Lung (tissue), 16 donors: ENCODE measurements around the gene OR6C75. TPM values are rescaled to one million over a fixed set of nuclear protein-coding genes. Genes with fewer than 3 reads are reported as not detected.
A peak's percentile ranks its signal among the peaks of the same experiment; 100 is the strongest.
"Not testable (repeated sequence)": the region's sequence is repeated elsewhere in the genome, so short reads cannot be mapped to it uniquely, and the experiment has no call there.

Experiments used
- ATAC-seq: fragments of 200-7000 bp; cut with Tn5 transposase; one replicate; pipeline ENCODE4 v1.9.1; 2020; ENCODE audit warnings: moderate number of reproducible peaks; ENCODE audit not compliant: insufficient read depth, low FRiP score
- DNase-seq, 3 donors: peaks; one replicate each; pipeline ENCODE4 v3.0.0-alpha.2; 2013 to 2017
- H3K27ac ChIP-seq, 2 donors: one replicate each; pipeline ENCODE4 v1.5.1; 2013; ENCODE audit warnings: mild to moderate bottlenecking in 2 of 2, moderate library complexity in 2 of 2, control low read depth in 1 of 2, inconsistent platforms in 1 of 2, low read depth in 1 of 2, low read length in 1 of 2
- H3K27me3 ChIP-seq, 3 donors: one replicate each; pipeline ENCODE4 v1.5.1; 2013; ENCODE audit warnings: low read length in 2 of 3; ENCODE audit not compliant: control insufficient read depth in 3 of 3, insufficient read depth in 3 of 3
- H3K36me3 ChIP-seq, 4 donors: one replicate each; pipeline ENCODE4 v1.5.1; 2013; ENCODE audit warnings: low read length in 4 of 4, mild to moderate bottlenecking in 1 of 4, moderate library complexity in 1 of 4; ENCODE audit not compliant: control insufficient read depth in 4 of 4, insufficient read depth in 4 of 4
- H3K4me1 ChIP-seq, 5 donors: one replicate each; pipeline ENCODE4 v1.5.1; 2013; ENCODE audit warnings: low read length in 5 of 5, mild to moderate bottlenecking in 2 of 5, moderate library complexity in 1 of 5; ENCODE audit not compliant: control insufficient read depth in 5 of 5, insufficient read depth in 5 of 5
- H3K4me3 ChIP-seq: one replicate; pipeline ENCODE4 v1.5.1; 2013; ENCODE audit warnings: mild to moderate bottlenecking, control low read depth, moderate library complexity
- H3K9ac ChIP-seq, 2 donors: one replicate each; pipeline ENCODE4 v1.5.1; 2013; ENCODE audit warnings: low read length in 2 of 2, control low read depth in 1 of 2; ENCODE audit not compliant: insufficient read depth in 1 of 2
- H3K9me3 ChIP-seq, 4 donors: one replicate each; pipeline ENCODE4 v1.5.1; 2013; ENCODE audit warnings: low read length in 3 of 4, mild to moderate bottlenecking in 1 of 4, moderate library complexity in 1 of 4; ENCODE audit not compliant: control insufficient read depth in 4 of 4, insufficient read depth in 3 of 4
- WGBS, 2 donors: extraction: QIAGEN DNeasy Blood & Tissue Kit; methylation state at CpG; one replicate each; pipeline ENCODE4 v1.1.7; 2013; 5-methylcytosine and 5-hydroxymethylcytosine counted together
- long read RNA-seq, 5 donors: transcript quantifications; one replicate each; lab custom pipeline, GENCODE V29; 2026
- polyA plus RNA-seq, 2 donors: library from polyadenylated mRNA; stranded (reverse); fragments of 200-250 nt; gene quantifications; one replicate each; pipeline ENCODE4 v1.2.1, GENCODE V29; 2013
- total RNA-seq, 2 donors: library from RNA; depleted of rRNA in 1 of 2; stranded (reverse); fragments of >200 nt in 1 of 2; gene quantifications; one replicate each; pipeline ENCODE4 v1.2.1, GENCODE V29; 2014 to 2021
- TF ChIP-seq, protein P1 (sequence below): IDR thresholded peaks from 2 replicates; pipeline ENCODE4 v1.5.1; 2012; ENCODE audit warnings: mild to moderate bottlenecking; ENCODE audit errors: control extremely low read depth, extremely low read depth
- donor health status: control.
- donor health status: control.
- donor health status: Bipolar disorder and iron deficiency.
- donor health status: healthy.
- donor health status: DM: yes; HTN: yes; CAD: no.

Gene OR6C75
- total RNA-seq (not detected), polyA plus RNA-seq (not detected)
- long read RNA-seq, donor 1, result 0 reads
- long read RNA-seq, donor 2, result 0 reads
- long read RNA-seq, donor 3, result 0 reads
- long read RNA-seq, donor 4, result 0 reads
- long read RNA-seq, donor 5, result 0 reads

DNA sequence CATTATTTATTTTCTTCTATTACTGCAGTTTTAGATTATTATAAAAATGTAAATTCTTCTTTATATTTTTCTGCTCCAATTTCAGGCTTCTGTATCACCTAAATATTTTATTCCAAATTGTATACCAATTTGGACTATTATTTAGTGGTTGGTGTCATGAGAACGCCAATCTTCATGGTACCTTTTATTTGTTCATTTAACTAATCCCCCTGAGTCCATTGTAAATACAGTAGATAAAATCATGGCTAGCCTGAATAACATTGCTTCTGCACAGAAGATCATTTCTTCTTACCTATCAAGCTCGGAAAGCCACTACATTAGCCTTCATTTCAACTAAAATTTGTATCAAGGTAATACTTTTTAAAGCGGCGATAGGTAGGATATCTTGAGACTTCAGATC, at the start of gene OR6C75:
TSS of gene OR6C75 (plus strand) at position 301 of the 400 bp plus-strand sequence. CDS start 2,136 bp downstream, outside the sequence.
- WGBS, 2 donors, result 92 to 93% methylated on average over 4 of the region's 4 CpGs
- Histone ChIP-seq H3K36me3 (no peaks in the 10 kb centered on the region), H3K4me3 (no peak within 1 kb of the TSS), H3K9me3 (no peaks in the 10 kb centered on the region), H3K27me3 (no peaks in the 10 kb centered on the region), H3K9ac (no peak within 1 kb of the TSS), H3K4me1 (no peaks in the 10 kb centered on the region), H3K27ac (no peak within 1 kb of the TSS)
- no peak for DNase-seq
- ATAC-seq, result no peak
- TF ChIP-seq, protein P1, sequence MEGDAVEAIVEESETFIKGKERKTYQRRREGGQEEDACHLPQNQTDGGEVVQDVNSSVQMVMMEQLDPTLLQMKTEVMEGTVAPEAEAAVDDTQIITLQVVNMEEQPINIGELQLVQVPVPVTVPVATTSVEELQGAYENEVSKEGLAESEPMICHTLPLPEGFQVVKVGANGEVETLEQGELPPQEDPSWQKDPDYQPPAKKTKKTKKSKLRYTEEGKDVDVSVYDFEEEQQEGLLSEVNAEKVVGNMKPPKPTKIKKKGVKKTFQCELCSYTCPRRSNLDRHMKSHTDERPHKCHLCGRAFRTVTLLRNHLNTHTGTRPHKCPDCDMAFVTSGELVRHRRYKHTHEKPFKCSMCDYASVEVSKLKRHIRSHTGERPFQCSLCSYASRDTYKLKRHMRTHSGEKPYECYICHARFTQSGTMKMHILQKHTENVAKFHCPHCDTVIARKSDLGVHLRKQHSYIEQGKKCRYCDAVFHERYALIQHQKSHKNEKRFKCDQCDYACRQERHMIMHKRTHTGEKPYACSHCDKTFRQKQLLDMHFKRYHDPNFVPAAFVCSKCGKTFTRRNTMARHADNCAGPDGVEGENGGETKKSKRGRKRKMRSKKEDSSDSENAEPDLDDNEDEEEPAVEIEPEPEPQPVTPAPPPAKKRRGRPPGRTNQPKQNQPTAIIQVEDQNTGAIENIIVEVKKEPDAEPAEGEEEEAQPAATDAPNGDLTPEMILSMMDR, result no peak

DNA sequence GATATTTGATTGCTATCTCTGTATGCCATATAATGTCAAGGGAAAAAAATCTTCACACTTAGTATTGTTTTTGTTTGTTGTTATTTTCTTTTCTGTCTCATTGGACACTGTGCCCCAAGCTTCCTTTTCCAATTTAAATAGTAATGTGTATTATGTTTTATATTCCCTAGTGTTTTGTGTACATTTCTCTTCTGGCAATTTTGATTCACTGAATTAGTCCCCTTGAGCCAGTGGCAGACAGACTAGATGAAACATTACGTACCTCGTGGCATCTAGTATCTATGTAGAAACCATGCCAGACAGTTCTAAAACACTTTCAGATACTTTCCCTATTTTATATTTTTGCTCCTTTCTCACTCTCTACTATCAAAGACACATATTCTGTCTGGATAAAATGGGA, 48.7 kb upstream of the OR6C75 start, which contains the start of gene OR6C1:
TSS of gene OR6C1 (plus strand) at position 301 of the 400 bp plus-strand sequence. CDS start 6,257 bp downstream, outside the sequence.
- H3K27ac ChIP-seq, result no peak within 1 kb of the TSS
- no peak within 1 kb of the TSS for H3K4me3 ChIP-seq
- TF ChIP-seq, protein P1, result no peak
- H3K4me1 ChIP-seq, result no peaks in the 10 kb centered on the region
- no peaks in the 10 kb centered on the region for H3K27me3 ChIP-seq
- no peak within 1 kb of the TSS for H3K9ac ChIP-seq
- WGBS, 2 donors, result 86 to 89% methylated on average over 2 of the region's 2 CpGs
- no peaks in the 10 kb centered on the region for H3K9me3 ChIP-seq
- ATAC-seq (no peak), DNase-seq (no peak)
- H3K36me3 ChIP-seq, result no peaks in the 10 kb centered on the region

DNA sequence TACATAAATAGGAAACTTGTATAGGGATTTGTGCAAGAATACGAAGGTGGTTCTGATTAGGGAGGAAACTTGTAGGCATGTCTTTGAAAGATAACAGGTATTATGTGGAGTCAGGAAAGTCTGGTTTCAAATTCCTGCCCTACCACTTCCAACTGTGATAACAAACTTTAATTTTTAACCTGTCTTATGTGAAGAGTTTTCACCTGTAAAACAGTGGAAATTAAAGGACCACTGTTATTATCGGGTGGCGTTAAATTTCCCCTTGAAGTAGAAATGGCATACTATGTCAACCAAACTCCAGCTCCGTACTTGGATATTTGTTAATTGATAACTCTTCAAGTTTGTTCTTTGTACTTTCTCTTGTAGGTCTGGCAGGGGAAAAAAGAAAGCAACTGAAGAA, 42.6 kb upstream of the OR6C75 start:
- TF ChIP-seq, protein P1, result no peak
- ATAC-seq (no peak), DNase-seq (peak in 2 of 3 donors; percentile 23 to 52)
- no peaks in the 10 kb centered on the region for H3K36me3 ChIP-seq
- H3K9me3 ChIP-seq, result no peaks in the 10 kb centered on the region
- no peak overlapping the region for H3K9ac ChIP-seq
- 72 to 75% methylated on average over 4 of the region's 4 CpGs for WGBS, 2 donors
- H3K4me3 ChIP-seq, result no peak overlapping the region
- H3K27me3 ChIP-seq, result no peaks in the 10 kb centered on the region
- H3K27ac ChIP-seq, result no peak overlapping the region
- H3K4me1 ChIP-seq, result no peaks in the 10 kb centered on the region

DNA sequence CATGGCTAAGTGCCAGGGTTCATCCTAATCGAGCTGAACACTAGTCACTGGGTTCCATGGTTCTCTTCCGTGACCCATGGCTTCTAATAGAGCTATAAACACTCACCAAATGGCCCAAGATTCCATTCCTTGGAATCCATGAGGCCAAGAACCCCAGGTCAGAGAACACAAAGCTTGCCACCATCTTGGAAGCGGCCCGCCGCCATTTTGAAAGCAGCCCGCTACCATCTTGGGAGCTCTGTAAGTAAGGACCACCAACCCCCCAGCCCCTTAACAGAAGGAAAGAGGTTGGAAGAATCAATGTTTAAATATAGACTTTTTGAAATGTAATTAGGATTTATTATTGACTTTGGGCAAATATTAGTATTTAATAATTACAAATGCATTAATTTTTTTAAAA, 37.0 kb upstream of the OR6C75 start:
- H3K4me1 ChIP-seq, H3K9me3 ChIP-seq, H3K36me3 ChIP-seq, H3K27me3 ChIP-seq, DNase-seq, H3K9ac ChIP-seq, H3K4me3 ChIP-seq, ATAC-seq, H3K27ac ChIP-seq: not testable (repeated sequence)
- WGBS, 2 donors, result 91 to 94% methylated on average over 6 of the region's 6 CpGs
